HG03108 (cell line): ENCODE measurements around the gene CEP128.

Experiments used
- ATAC-seq: cut with Tn5 transposase; IDR thresholded peaks from one replicate; pipeline ENCODE4 v1.9.1; 2021; ENCODE audit warnings: moderate library complexity; ENCODE audit not compliant: unreplicated experiment

Gene CEP128

DNA sequence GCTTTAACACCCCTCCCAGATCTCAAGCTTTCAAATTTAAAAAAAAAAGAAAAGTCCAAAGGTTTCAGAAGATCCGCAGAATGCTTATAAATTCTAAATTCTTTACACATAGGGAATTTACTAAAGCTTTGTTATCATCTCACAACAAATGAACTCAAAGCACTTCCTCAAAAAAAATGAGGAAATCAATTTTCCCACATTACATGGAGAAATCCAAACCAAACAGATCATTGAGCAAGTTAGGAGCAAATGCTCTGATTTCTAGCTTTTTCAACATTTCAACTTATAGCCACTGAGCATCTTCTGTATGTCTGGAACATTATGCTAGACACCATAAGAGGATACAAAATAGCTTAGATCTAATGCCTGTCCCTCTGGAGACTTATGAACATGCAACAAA, 161.0 kb downstream of the CEP128 start:
- no peak for ATAC-seq

- ATAC-seq = no peak
Observed at GRCh38 chr14:80776657-80777056, 164.9 kb downstream of the CEP128 start.

GRCh38 chr14:80776186-80776585, 165.4 kb downstream of the CEP128 start:
- no peak for ATAC-seq

DNA sequence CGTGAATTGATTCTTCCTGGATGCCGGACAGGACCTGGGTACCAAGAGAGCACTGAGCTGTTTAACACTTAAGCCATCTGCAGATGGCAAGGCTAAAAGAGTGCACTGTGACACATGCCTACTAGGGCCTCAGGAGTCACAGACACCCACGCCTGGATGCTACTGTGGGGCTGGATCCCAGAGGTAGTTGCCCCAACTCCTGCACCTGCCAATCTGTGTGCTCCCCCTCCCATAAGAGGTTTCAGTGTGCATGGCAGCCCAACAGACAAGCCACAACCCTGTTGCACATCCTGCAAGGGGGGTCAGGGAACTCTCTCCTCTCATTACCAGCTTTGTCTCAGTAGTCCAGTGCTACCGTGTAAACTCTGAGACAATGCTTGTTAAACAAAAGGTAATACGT, 169.0 kb downstream of the CEP128 start:
- ATAC-seq = no peak

DNA sequence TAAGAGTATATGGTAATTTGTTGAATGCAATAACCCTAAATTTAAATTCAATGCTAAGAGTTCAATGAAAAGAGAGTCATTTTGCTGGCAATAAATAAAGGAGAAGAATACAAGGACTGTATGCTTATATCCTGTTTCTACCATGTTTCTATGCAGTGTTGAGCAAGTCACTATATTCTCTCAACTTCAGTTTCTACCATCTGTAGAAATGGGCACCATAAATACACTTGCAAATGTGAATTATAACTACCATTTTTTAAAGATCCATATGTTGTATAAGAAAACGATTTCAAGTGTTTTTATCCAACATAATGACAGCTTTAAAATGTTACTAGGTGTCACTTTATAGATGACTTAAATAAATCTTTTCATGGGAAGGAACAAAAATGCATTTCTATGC, 170.3 kb downstream of the CEP128 start:
- ATAC-seq = no peak

DNA sequence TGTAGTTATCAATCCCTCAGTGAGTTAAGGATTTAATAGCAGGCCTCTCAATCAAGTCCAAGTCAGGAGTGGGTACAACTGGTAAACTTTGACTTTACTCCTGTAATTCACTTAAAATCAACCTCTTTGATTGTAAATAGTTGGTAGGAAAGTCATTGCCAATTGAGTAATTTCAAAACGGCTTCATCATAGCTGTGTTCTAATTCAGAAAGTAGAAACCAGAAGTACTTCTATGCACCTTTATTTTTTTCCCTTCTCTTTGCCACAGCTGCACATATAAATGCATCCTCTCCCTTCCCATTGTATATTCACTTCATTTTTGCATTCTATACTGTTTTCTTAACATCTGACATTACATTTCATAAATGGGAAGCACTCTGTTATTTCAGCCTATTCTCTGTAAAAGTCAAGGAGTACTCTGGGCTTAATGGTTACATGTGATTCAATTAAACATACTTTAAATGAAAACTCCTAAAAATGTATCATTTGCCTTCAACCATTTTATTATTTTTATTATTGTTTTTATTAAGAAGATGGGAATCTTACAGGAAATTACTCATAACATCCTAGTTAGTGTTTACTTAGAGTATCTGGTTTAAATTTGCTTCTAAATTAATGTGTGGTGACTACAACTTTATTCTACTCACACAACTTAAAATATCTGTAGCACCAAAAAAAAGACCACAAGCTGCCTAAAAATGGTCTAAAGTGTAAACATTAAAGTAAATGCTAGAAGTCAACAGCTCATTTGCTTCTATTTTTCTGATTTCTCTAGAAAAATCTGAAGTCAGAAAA, 171.2 kb downstream of the CEP128 start:
- ATAC-seq = no peak

GRCh38 chr14:80768646-80769045, 172.9 kb downstream of the CEP128 start:
- no peak for ATAC-seq

- no peak for ATAC-seq
Observed at GRCh38 chr14:80764921-80765507, 176.5 kb downstream of the CEP128 start.

DNA sequence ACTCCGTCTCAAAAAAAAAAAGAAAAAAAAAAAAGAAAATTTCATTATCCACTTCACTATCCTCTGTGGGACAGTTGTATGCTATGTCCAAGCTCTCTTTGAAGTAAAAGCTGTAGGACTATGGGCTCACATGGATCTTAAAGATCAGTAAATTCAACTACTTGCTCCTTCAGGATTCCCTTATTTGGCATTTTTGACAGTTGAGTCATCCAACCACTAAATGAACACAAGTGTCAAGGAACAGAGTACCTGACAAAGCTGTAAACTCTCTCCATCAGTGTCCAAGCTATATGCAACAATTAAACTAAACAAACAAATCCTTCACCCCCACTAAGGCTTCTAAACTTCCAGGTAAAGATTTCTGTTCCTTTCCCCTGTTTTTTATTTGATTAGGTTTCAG, 177.0 kb downstream of the CEP128 start:
- no peak for ATAC-seq

DNA sequence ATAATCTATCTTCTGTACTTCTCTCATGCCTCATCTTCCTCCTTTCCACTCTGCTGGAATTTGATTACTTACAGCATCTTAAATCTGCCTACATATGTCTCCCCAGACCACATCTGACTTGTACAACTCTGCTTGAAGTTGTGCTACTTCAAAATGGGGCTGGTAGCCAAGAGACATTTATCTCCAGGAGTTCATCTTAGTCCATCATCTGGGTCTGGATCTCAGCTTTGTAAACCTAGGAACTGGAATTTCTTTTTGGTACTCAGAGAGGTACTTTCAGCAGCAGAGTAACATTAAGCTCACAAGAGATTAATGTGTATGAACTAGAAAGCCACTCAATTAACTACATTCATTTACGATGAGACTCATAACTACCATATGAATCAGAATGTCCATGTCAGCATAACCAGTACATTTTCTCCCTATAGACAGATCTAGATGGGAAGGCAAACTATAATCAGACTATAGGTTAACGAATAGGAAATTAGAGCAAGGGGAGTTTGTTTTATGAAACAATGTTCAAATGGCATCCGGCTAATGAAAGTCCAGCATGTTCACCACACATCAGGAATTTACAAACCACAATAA, 178.8 kb downstream of the CEP128 start:
- no peak for ATAC-seq

DNA sequence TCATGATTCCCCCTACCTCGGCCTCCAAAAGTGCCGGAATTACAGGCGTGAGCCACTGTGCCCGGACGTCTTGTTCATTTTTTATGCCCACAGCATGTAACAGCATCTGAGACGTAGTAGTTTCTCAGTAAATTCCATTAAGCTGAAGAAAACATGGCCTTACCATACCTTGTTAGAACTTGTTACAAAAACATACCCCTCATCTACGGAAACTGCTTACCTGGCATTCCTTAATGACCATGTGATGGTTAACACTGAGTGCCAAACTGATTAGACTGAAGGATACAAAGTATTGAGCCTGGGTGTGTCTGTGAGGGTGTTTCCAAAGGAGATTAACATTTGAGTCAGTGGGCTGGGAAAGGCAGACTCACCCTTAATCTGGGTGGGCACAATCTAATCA, 186.8 kb downstream of the CEP128 start:
- ATAC-seq = no peak

- no peak for ATAC-seq
Observed at GRCh38 chr14:80751285-80751684, 190.3 kb downstream of the CEP128 start.

GRCh38 chr14:80726211-80726610, 215.3 kb downstream of the CEP128 start:
- ATAC-seq = no peak

- ATAC-seq = no peak
Observed at GRCh38 chr14:80718940-80719339, 222.6 kb downstream of the CEP128 start.

DNA sequence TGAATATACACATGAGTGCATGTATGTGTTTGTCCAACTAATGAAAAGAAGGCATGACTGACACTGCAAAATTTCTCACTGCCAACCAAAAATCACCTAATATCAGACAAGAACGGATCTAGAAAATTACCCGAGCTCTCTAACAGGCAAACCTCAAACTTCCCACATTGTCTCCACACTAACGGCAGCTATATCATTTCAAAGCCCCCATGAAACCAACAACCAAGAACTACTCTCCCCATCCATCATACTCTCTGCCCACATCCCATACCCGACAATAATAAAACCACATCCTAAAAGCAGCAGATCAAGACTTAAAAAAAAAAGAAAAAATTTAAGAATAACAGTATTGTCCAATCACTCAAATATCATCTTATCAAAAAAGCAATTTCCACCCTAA, 227.1 kb downstream of the CEP128 start:
- no peak for ATAC-seq

DNA sequence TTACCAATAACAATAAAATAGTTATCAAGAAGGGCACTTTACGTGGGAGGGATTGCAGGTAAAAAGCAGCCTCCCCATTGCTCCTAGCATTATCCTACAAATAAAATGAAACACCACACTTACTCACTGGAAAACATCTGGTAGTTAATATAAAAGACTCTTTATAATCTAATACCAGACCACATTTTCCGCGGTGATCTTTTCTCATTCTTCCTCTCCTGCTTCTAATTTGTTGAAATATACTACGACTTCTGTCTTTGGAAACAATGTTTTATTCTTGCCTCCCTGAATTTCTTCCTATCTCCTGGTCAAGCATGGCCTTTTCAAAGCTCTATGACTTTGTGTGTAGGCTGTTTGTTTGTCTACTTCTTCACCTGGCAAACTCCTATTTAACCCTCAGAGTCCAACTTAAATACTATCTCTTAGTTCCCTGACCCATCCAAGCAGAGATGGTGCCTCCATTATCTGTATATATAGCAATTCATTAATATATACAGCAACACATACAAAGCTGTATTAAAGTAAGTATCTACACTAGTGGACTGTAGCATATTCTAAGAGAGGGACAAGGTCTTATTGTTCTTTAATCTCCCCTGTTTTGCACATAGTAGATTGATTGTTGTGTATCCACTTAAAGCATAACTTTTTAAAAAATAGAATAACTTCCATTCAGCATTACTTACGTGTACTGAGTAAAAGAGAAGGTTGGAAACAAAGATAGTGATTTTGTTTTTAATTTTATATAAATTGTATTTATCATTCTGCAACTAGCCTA, 228.3 kb downstream of the CEP128 start:
- no peak for ATAC-seq

DNA sequence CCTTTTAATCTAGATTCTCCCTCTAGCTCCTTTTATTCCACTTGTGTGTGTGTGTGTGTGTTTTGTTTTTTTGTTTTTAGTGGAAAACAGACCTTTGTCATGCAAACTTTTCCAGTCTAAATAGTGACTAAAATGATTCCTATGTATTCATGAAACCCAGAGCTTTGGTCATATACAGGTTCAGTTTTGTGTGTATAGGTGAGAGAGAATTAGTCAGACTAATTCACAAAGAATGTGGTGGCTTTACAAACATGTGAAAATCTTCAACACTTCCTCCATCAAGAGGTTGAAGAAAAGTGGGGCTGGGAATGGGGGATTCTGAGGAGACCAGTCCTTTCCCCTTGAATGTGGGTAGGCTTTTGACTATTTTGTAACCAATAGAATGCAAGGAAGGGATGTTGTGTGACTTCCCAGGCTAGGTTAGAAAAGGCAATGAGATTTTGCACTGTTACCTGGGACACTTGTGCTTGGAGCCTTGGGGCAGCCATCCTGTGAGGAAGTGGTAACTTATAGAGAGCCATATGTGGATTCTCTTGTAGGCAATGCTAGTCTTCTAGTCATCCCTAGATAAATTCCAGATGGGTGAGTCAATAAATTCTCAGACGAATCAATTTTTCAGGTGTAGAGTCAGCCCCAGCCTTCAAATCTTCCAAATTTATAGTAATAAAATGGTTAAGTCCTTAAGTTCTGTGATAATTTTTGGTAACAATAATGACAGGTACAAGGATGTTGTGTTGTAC, 236.1 kb downstream of the CEP128 start:
- ATAC-seq = no peak

GRCh38 chr14:80700601-80701000, 240.9 kb downstream of the CEP128 start:
- no peak for ATAC-seq

- no peak for ATAC-seq
Observed at GRCh38 chr14:80699861-80700260, 241.7 kb downstream of the CEP128 start.

DNA sequence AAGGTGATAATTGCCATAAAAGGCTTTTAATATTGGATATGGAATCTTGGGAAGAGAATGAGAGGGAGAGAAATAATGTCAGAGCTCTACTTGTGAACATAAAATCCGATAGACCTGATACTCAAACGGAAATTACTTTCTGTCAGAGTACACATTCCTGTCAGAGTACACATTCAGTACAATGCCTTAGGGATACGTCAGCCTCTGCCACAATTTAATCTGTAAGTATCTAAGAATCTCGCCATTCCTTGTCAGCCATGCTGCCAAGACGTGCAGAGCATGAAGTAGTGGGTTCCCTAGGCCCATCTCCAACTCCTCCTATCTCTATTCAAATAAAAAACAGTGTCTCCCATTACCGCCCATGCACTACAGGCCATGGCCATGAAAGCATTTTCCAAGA, 242.6 kb downstream of the CEP128 start:
- no peak for ATAC-seq

DNA sequence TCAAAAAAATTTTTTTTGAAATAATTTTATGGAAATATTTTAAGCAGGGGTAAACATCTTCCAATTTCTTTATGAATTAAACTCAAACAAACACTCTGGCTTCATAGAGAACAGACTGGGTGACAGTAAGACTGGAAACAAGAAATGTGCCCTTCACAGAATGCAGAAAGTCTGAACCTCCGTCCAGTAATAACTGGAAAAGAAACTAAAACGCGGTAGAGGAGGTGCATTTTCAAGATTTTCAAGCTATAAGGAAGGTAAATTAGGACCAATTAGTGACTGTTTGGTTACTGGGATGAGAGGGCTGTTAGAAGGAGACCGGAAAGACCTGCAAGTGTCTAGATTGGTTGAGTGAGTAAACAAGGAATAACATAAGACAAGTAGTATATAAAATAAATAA, 245.7 kb downstream of the CEP128 start:
- ATAC-seq = peak; percentile 50
